Astrocyte of the cerebellum (primary cell): ENCODE results near the gene TSPAN31.

Experiments
- DNase-seq: peaks from one replicate; pipeline ENCODE4 v3.0.0-alpha.2; 2011; ENCODE audit warnings: low read depth
- H3K4me3 ChIP-seq: 2 replicates; pipeline ENCODE4 v1.5.1; 2011; ENCODE audit warnings: mild to moderate bottlenecking, low read depth, low read length, moderate library complexity
- in situ Hi-C: cut with HindIII; loops from 2 replicates; pipeline ENCODE4 v1.10.0; 2017; ENCODE audit warnings: low sequenced_read_pairs
- TF ChIP-seq, protein P1 (sequence below): IDR thresholded peaks from 2 replicates; pipeline ENCODE4 v1.5.1; 2012; ENCODE audit warnings: low read length, low read depth, moderate library complexity, mild to moderate bottlenecking; ENCODE audit errors: missing control alignments

Gene TSPAN31

GRCh38 chr12:57775044-57775443 is 30.2 kb downstream of the TSPAN31 start:
- no peak overlapping the region for H3K4me3 ChIP-seq
- no peak for DNase-seq
- in situ Hi-C loops: no loop called here
- TF ChIP-seq, protein P1, sequence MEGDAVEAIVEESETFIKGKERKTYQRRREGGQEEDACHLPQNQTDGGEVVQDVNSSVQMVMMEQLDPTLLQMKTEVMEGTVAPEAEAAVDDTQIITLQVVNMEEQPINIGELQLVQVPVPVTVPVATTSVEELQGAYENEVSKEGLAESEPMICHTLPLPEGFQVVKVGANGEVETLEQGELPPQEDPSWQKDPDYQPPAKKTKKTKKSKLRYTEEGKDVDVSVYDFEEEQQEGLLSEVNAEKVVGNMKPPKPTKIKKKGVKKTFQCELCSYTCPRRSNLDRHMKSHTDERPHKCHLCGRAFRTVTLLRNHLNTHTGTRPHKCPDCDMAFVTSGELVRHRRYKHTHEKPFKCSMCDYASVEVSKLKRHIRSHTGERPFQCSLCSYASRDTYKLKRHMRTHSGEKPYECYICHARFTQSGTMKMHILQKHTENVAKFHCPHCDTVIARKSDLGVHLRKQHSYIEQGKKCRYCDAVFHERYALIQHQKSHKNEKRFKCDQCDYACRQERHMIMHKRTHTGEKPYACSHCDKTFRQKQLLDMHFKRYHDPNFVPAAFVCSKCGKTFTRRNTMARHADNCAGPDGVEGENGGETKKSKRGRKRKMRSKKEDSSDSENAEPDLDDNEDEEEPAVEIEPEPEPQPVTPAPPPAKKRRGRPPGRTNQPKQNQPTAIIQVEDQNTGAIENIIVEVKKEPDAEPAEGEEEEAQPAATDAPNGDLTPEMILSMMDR: no peak

DNA sequence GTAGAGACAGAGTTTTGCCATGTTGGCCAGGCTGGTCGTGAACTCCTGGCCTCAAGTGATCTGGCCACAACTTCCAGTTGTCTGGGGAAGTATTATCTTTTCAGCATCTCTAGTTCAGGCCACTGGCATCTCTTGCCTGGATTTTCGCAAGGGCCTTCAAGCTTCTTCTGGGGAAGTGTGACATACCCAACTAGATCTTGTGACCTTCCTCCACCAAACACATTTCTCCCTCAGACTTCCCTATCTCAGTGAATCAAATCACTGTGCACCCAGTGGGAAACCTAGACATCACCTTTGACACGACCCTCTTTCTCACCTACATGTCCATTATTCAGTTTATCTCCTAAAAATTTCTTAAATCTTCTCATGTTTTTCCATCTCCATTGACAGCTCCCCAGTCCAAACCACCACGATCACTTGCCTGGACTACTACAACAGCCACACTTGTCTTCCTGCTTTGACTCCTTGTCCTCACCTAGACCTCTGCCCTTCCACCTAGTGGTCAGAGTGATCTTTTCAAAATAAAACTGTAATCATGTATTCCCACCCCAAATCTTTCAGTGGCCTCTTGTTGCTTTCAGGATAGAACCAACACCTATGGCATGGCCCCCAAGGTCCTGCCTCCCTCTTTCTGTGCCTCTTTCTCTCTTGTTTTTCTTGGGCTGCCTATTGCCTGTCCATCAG is 30.9 kb downstream of the TSPAN31 start:
- no peak for DNase-seq
- TF ChIP-seq, protein P1: no peak
- in situ Hi-C loops: no loop called here
- no peak overlapping the region for H3K4me3 ChIP-seq

DNA sequence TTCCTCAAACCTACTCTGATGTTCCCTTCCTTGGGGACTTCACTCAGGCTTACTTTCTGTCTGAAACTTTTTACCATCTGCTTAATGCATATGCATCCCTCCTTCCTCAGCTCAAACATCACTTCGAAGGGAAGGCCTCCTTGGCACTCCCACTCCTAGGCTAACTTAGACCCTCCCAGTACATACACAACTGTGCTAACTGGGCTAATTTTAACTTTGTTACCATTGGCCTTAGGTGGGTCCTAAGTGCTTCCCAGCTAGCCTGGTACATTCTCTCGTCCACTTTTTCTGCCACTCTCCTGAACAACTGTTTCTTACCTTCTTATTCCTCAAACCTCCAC is 31.4 kb downstream of the TSPAN31 start:
- no peak overlapping the region for H3K4me3 ChIP-seq
- TF ChIP-seq, protein P1: no peak
- no peak for DNase-seq
- in situ Hi-C loops: no loop called here

- TF ChIP-seq, protein P1: no peak
- in situ Hi-C loops: no loop called here
- H3K4me3 ChIP-seq: no peak overlapping the region
- no peak for DNase-seq
These were observed 32.5 kb downstream of the TSPAN31 start for GRCh38 chr12:57777367-57777766.

GRCh38 chr12:57777911-57778310 is 33.1 kb downstream of the TSPAN31 start:
- no peak overlapping the region for H3K4me3 ChIP-seq
- TF ChIP-seq, protein P1: no peak
- no peak for DNase-seq
- in situ Hi-C loops: no loop called here

GRCh38 chr12:57779736-57780135 is 34.9 kb downstream of the TSPAN31 start:
- TF ChIP-seq, protein P1: no peak
- H3K4me3 ChIP-seq: no peak overlapping the region
- DNase-seq: no peak
- in situ Hi-C loops: no loop called here
